Liver (tissue), 3 donors: Measurements from ENCODE around the gene AQP3.

ENCODE experiments used
- CTCF ChIP-seq: fragments of 150-350 bp; IDR thresholded peaks from 2 replicates; pipeline ENCODE4 v1.5.1; 2017; ENCODE audit warnings: improper control_type of control experiment, low read depth, low read length; ENCODE audit not compliant: missing input control
- FOXA2 ChIP-seq: IDR thresholded peaks from 2 replicates; pipeline ENCODE4 v1.6.1; 2016; ENCODE audit warnings: antibody characterized with exemption
- MAX ChIP-seq: IDR thresholded peaks from 2 replicates; pipeline ENCODE4 v1.6.1; 2016; ENCODE audit warnings: antibody characterized with exemption
- TAF1 ChIP-seq: conservative IDR thresholded peaks from 2 replicates; pipeline ENCODE4 v1.6.1; 2016; ENCODE audit warnings: antibody characterized with exemption, mild to moderate bottlenecking
- donor health status: healthy.
- donor health status: healthy.

GRCh38 chr9:33471361-33471760, 24.0 kb upstream of the AQP3 start:
- TF ChIP-seq CTCF (no peak), MAX (no peak), TAF1 (no peak), FOXA2 (no peak)
